Tibial artery (tissue), 4 donors: ENCODE data around the gene RANBP3.
A peak's percentile ranks its signal among the peaks of the same experiment; 100 is the strongest.

Source experiments
- DNase-seq, 2 donors: peaks; one replicate each; pipeline ENCODE4 v3.0.0-alpha.2; 2019
- H3K27ac ChIP-seq, 2 donors: fragments of 200-600 bp; sonication (generic) in 1 of 2; 1 replicate in 1 of 2; 2 replicates in 1 of 2; pipeline ENCODE4 v1.5.1; 2018 to 2019; ENCODE audit warnings: mild to moderate bottlenecking in 1 of 2
- H3K27me3 ChIP-seq, 2 donors: fragments of 200-600 bp; sonication (generic) in 1 of 2; one replicate each; pipeline versions ENCODE4 v1.5.1 to v1.6.0; 2016 to 2019
- H3K36me3 ChIP-seq, 3 donors: fragments of 200-600 bp; sonication (generic) in 2 of 3; one replicate each; pipeline ENCODE4 v1.5.1; 2016 to 2019; ENCODE audit warnings: mild to moderate bottlenecking in 2 of 3
- H3K4me1 ChIP-seq, 4 donors: fragments of 200-600 bp; sonication (generic) in 2 of 4; 1 replicate in 3 of 4; 2 replicates in 1 of 4; pipeline ENCODE4 v1.5.1; 2016 to 2019
- H3K4me3 ChIP-seq, 2 donors: fragments of 200-600 bp; sonication (generic) in 1 of 2; 1 replicate in 1 of 2; 2 replicates in 1 of 2; pipeline ENCODE4 v1.5.1; 2018 to 2019; ENCODE audit warnings: mild to moderate bottlenecking in 2 of 2
- H3K9me3 ChIP-seq, 3 donors: fragments of 200-600 bp; sonication (generic) in 1 of 3; one replicate each; pipeline ENCODE4 v1.5.1; 2016 to 2019
- intact Hi-C: fragments of 100-400 bp; cut with DNase I; formaldehyde crosslinking; loops from one replicate; pipeline ENCODE4 v1.15.0; 2023; ENCODE audit warnings: low total_unique reads
- TF ChIP-seq, protein P1 (sequence below), 2 experiments: fragments of 200-600 bp in 1 of 2; fragments of 450-650 bp in 1 of 2; IDR thresholded peaks; one replicate each; pipeline ENCODE4 v1.5.1; 2017 to 2019; ENCODE audit warnings: antibody characterized with exemption in 2 of 2, mild to moderate bottlenecking in 1 of 2, moderate library complexity in 1 of 2

RANBP3 gene

DNA sequence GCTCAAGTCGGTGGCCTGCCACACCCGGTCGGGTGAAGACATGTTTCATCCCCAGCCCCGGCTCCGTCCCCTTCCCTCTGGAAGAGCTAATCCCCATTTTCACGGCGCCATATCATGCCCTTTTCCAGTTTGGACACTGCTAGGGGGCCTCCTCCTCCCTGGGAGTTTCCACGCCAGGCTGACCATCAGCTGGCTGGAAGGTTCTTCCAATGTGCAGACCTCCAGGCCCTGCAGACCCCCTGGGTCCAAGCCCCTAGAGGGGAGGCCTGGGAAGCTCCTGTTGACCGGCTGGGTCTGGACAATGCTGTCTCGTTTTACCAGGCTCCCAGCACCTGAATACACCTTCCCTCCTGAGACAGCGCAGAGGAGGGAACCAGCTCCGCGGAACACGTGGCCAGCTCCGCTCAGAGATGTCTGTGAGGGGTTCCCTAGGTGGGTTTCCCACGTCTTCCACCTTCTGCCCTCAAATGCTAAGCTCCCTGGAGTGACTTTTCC is 44.7 kb upstream of the RANBP3 start:
- Histone ChIP-seq H3K36me3 (peaks cover 10 to 56% (median 14%) of the 10 kb centered on the region in 3 donors), H3K9me3 (no peaks in the 10 kb centered on the region), H3K4me3 (no peak overlapping the region), H3K27ac (peak overlapping the region; percentile 49 to 57), H3K27me3 (no peaks in the 10 kb centered on the region), H3K4me1 (peaks cover 0 to 14% (median 2%) of the 10 kb centered on the region in 4 donors)
- DNase-seq = no peak
- intact Hi-C loops = no loop called here
- TF ChIP-seq, protein P1, sequence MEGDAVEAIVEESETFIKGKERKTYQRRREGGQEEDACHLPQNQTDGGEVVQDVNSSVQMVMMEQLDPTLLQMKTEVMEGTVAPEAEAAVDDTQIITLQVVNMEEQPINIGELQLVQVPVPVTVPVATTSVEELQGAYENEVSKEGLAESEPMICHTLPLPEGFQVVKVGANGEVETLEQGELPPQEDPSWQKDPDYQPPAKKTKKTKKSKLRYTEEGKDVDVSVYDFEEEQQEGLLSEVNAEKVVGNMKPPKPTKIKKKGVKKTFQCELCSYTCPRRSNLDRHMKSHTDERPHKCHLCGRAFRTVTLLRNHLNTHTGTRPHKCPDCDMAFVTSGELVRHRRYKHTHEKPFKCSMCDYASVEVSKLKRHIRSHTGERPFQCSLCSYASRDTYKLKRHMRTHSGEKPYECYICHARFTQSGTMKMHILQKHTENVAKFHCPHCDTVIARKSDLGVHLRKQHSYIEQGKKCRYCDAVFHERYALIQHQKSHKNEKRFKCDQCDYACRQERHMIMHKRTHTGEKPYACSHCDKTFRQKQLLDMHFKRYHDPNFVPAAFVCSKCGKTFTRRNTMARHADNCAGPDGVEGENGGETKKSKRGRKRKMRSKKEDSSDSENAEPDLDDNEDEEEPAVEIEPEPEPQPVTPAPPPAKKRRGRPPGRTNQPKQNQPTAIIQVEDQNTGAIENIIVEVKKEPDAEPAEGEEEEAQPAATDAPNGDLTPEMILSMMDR (IDR thresholded peaks at IDR 0.05) = no peak

DNA sequence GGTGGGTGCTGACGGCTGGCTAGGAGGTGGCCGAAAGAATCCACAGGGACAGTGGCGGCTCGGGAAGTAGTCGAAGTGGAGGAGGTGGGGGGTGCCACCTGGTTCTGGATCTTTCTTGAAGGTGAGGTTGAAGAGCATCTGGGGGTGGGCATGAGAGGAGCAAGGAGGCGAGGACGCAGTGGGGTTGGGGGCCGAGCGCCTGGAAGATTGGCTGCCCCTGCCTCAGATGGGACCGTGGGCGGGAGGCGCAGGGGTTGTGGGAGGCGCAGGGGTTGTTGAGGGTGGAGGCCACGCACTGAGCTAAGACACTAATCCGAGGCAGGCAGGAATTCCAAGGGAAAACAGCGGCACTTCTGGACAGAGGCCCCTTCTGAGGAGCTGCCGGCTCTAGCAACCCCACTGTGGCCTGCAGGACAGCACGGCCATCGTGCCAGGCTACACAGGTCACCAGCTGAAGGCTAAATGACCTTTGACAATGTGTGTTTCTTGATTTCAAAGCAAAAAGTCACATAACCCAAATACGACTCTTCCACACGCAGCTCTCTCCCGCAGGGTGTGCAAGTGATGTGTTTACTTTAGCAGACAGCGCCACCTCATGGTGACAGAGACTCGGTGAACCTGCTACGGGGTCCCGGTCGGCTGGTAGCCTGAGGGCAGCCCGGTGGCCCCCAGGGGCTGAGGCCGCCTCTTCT is 44.1 kb upstream of the RANBP3 start:
- H3K27ac ChIP-seq = no peak overlapping the region
- H3K4me3 ChIP-seq = no peak overlapping the region
- H3K9me3 ChIP-seq = no peaks in the 10 kb centered on the region
- no peaks in the 10 kb centered on the region for H3K27me3 ChIP-seq
- H3K4me1 ChIP-seq = peaks cover 0 to 14% (median 2%) of the 10 kb centered on the region in 4 donors
- intact Hi-C loops = loop anchor here (2.0 kb wide), 1 partner anchor 53 kb away; no protein-coding TSS in a partner anchor
- TF ChIP-seq, protein P1 (IDR thresholded peaks at IDR 0.05) = peak; percentile 64
- H3K36me3 ChIP-seq = peaks cover 9 to 50% (median 12%) of the 10 kb centered on the region in 3 donors
- peak; percentile 70 to 78 for DNase-seq

DNA sequence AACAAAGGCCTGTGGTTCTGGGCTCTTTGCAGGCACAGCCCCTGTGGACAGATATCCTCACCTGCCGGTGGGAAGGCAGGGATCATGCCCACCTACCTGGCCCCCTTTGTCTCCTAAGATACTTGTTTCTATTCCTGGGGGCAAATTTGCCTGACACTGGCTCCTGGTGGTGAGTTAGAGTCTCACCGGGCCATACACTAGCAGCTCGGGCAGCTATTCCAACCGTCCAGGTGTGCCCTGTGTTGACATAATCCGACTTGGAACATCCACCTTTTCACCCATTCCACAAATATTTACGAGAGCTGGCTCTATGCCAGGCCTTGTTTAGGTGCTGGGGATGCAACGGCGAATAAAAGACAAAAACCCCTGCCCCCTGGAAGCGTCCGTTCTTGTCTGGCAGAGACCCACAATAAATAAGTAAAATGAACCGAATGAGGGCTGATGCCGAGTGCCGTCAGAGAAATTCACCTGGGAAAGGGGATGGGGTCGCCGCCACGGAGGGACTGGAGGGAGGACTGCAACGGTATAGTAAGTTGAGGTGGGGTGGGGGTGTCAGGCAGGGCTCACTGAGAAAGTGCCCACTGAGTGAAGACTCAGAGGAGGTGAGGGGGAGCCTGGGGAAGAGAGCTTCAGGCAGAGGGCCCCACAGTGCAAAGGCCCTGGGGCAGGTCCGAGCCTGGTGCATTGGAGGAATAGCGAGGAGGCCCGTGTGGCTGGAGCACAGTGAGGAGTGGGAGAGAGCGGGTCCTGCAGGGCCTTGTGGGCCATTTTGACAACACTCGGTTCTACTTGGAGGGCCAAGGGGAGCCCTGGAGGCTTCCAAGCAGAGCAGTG is 43.2 kb upstream of the RANBP3 start:
- DNase-seq = no peak
- intact Hi-C loops = loop anchor here (2.0 kb wide), 1 partner anchor 52 kb away; no protein-coding TSS in a partner anchor

DNA sequence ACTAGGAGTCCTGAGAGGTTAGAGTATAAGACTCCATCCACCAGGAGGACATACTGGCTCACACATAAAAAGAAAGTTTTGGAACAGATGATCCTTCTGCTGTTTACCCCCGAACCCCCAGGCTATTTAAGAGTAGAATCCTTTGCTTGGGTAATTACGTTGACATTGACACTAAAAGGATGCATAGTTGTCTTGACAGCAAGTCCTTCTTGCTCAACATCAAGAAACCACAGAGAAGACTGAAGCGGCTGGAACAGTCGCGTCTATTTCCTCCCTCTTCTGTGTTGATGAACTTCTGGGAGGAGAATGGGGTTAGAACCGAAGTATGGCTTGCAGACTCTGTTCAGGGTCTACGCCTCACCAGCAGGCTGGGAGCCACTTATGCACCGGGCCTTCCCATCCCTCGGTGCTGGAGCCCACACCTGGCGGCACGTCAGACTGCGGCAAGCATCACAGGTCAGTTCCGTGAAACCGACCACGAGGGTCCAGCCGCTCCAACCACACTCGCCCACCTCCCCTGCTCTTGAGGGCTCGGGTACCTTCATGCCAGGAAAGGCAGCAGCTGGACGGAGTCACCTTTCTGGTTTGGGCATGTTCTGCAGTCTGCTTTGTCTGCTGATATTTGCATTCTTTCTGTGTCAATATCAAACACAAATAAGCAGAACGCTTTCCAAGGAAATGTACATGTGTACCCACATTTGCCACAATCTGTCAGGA is 42.4 kb upstream of the RANBP3 start:
- no peaks in the 10 kb centered on the region for H3K9me3 ChIP-seq
- H3K36me3 ChIP-seq = peaks cover 0 to 35% (median 9%) of the 10 kb centered on the region in 3 donors
- H3K27ac ChIP-seq = no peak overlapping the region
- TF ChIP-seq, protein P1 (IDR thresholded peaks at IDR 0.05) = no peak
- intact Hi-C loops = loop anchor here (2.0 kb wide), 1 partner anchor 52 kb away; no protein-coding TSS in a partner anchor
- DNase-seq = no peak
- peaks cover 0 to 14% (median 2%) of the 10 kb centered on the region in 4 donors for H3K4me1 ChIP-seq
- no peak overlapping the region for H3K4me3 ChIP-seq
- H3K27me3 ChIP-seq = no peaks in the 10 kb centered on the region

More for the DNA sequence above, 43.2 kb upstream of the RANBP3 start:
- Histone ChIP-seq H3K4me3 (no peak overlapping the region), H3K4me1 (peaks cover 0 to 14% (median 2%) of the 10 kb centered on the region in 4 donors), H3K27me3 (no peaks in the 10 kb centered on the region), H3K9me3 (no peaks in the 10 kb centered on the region), H3K36me3 (peaks cover under 1 to 42% (median 5%) of the 10 kb centered on the region in 3 donors), H3K27ac (no peak overlapping the region)
- TF ChIP-seq, protein P1 (IDR thresholded peaks at IDR 0.05) = no peak

DNA sequence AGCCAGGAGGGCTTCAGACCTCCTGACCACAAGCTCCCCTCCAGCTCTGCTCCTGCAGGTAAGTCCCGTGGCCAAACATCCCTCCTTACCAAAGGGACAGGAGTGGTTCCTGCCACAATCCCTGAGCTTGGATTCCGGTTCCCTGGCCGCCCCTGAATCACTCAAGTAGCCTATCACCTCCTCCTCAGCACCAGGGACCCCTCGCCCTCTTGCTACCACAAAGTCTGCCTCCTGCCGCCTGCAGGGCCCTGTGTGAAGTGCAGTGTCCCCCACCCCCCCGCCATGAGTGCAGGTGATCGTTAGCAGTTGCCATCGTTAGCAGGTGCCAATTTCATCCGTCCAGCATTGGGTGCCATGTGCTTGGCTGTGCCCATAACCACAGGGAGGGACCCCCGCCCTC is 40.8 kb upstream of the RANBP3 start:
- Histone ChIP-seq H3K27me3 (no peaks in the 10 kb centered on the region), H3K9me3 (no peaks in the 10 kb centered on the region), H3K4me3 (no peak overlapping the region), H3K27ac (no peak overlapping the region), H3K36me3 (peaks cover 0 to 39% (median 14%) of the 10 kb centered on the region in 3 donors), H3K4me1 (peaks cover 0 to 14% (median 2%) of the 10 kb centered on the region in 4 donors)
- TF ChIP-seq, protein P1 (IDR thresholded peaks at IDR 0.05) = no peak
- no peak for DNase-seq
- intact Hi-C loops = no loop called here
